Measurements from ENCODE around the gene TNFSF10.

DNA sequence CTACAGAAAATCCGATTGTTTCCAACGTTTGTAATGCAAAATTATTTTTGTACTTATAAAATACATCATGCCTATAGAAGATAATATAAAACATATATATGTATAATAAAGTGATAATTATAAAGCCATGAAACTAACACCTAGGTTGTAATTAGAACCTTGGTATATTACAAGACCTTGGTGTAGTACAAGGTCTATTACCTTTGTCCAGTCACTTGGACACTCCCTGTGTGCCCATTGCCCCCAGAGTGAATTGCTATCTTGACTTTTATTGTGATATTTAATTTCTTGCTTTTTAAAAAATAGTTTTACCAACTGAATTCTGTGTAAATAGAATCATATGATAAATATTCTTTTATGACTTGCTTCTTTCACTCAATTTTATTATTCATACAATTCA lies 20.7 kb upstream of the TNFSF10 start:
- TF ChIP-seq, protein P1, sequence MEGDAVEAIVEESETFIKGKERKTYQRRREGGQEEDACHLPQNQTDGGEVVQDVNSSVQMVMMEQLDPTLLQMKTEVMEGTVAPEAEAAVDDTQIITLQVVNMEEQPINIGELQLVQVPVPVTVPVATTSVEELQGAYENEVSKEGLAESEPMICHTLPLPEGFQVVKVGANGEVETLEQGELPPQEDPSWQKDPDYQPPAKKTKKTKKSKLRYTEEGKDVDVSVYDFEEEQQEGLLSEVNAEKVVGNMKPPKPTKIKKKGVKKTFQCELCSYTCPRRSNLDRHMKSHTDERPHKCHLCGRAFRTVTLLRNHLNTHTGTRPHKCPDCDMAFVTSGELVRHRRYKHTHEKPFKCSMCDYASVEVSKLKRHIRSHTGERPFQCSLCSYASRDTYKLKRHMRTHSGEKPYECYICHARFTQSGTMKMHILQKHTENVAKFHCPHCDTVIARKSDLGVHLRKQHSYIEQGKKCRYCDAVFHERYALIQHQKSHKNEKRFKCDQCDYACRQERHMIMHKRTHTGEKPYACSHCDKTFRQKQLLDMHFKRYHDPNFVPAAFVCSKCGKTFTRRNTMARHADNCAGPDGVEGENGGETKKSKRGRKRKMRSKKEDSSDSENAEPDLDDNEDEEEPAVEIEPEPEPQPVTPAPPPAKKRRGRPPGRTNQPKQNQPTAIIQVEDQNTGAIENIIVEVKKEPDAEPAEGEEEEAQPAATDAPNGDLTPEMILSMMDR (IDR thresholded peaks at IDR 0.05): no peak
- TF ChIP-seq POLR2A (IDR thresholded peaks at IDR 0.05): no peak
- TF ChIP-seq EP300 (IDR thresholded peaks at IDR 0.05): no peak
- TF ChIP-seq POLR2AphosphoS5 (IDR thresholded peaks at IDR 0.05): no peak

Measured in sigmoid colon (tissue), 4 donors.